Heart left ventricle (tissue), 16 donors: ENCODE measurements around the gene KIAA0930. TPM values are rescaled to one million over a fixed set of nuclear protein-coding genes. Genes with fewer than 3 reads are reported as not detected.
A peak's percentile ranks its signal among the peaks of the same experiment; 100 is the strongest.

Experiments used
- ATAC-seq, 4 donors: fragments of 200-7000 bp; cut with Tn5 transposase; one replicate each; pipeline ENCODE4 v1.9.1; 2020 to 2022; ENCODE audit warnings: moderate library complexity in 4 of 4, mild to moderate bottlenecking in 3 of 4, moderate number of reproducible peaks in 1 of 4
- DNase-seq, 5 donors: peaks; one replicate each; pipeline ENCODE4 v3.0.0-alpha.2; 2020
- H3K27ac ChIP-seq, 12 donors: fragments of 200-600 bp; sonication (generic) in 4 of 12; one replicate each; pipeline versions ENCODE4 v1.5.0 to v1.8.0; 2016 to 2022; ENCODE audit warnings: mild to moderate bottlenecking in 2 of 12
- H3K27me3 ChIP-seq, 9 donors: fragments of 200-600 bp; sonication (generic) in 2 of 9; one replicate each; pipeline versions ENCODE4 v1.5.1 to v1.8.0; 2016 to 2022; ENCODE audit warnings: mild to moderate bottlenecking in 3 of 9
- H3K36me3 ChIP-seq, 9 donors: fragments of 200-600 bp; sonication (generic) in 2 of 9; one replicate each; pipeline versions ENCODE4 v1.5.0 to v1.8.0; 2018 to 2022; ENCODE audit warnings: mild to moderate bottlenecking in 2 of 9
- H3K4me1 ChIP-seq, 12 donors: fragments of 200-600 bp; sonication (generic) in 4 of 12; one replicate each; pipeline versions ENCODE4 v1.5.0 to v1.8.0; 2016 to 2022; ENCODE audit warnings: mild to moderate bottlenecking in 3 of 12
- H3K4me3 ChIP-seq, 12 donors: fragments of 200-600 bp; sonication (generic) in 4 of 12; one replicate each; pipeline versions ENCODE4 v1.5.0 to v1.8.0; 2017 to 2022; ENCODE audit warnings: mild to moderate bottlenecking in 9 of 12, moderate library complexity in 4 of 12
- H3K9me3 ChIP-seq, 12 donors: fragments of 200-600 bp; sonication (generic) in 4 of 12; one replicate each; pipeline versions ENCODE4 v1.5.0 to v1.8.0; 2016 to 2022; ENCODE audit warnings: mild to moderate bottlenecking in 1 of 12
- POLR2A ChIP-seq, 2 donors: fragments of 450-650 bp; IDR thresholded peaks; one replicate each; pipeline ENCODE4 v1.6.1; 2017; ENCODE audit warnings: antibody characterized with exemption in 2 of 2, mild to moderate bottlenecking in 2 of 2, moderate library complexity in 2 of 2
- WGBS, 4 donors: extraction: QIAGEN DNeasy Blood & Tissue Kit in 2 of 4; methylation state at CpG; one replicate each; pipeline versions ENCODE4 v1.1.5 to v1.1.7; 2013 to 2018; 5-methylcytosine and 5-hydroxymethylcytosine counted together
- intact Hi-C, 10 donors: fragments of 100-400 bp; cut with DNase I; formaldehyde crosslinking; loops; one replicate each; pipeline versions ENCODE4 v1.11.1 to v1.14.2; 2022
- polyA plus RNA-seq, 2 donors: library from polyadenylated mRNA; stranded (reverse); fragments of 200-250 nt; gene quantifications; one replicate each; pipeline ENCODE4 v1.2.3, GENCODE V29; 2013
- total RNA-seq, 9 donors: library from RNA; depleted of rRNA in 2 of 9; stranded (reverse); fragments of >200 nt in 2 of 9; fragmentation: NEBNext Ultra II Directional in 3 of 9; extraction: Animal tissue kit (Norgen Biotek cat#: 25700) in 3 of 9; gene quantifications; one replicate each; pipeline versions ENCODE4 v1.1.0 to v1.2.4, GENCODE V29; 2016 to 2023
- TF ChIP-seq, protein P1 (sequence below), 12 donors: fragments of 200-600 bp; sonication (generic) in 4 of 12; IDR thresholded peaks; one replicate each; pipeline versions ENCODE4 v1.5.0 to v1.8.0; 2018 to 2022; ENCODE audit warnings: antibody characterized with exemption in 12 of 12, mild to moderate bottlenecking in 5 of 12
- donor health status: ischemic (EF 13 %, LVEDD 7.1; RV severe dilation, severe dysfunction).
- donor health status: healthy with polysubstance abuse.
- donor health status: DM: no; HTN: yes; CAD: no.
- donor health status: DM: no; HTN: no; CAD: no.
- donor health status: ischemic (EF 25% LVEDD 6.9; RV normal size, moderate dysfunction).
- donor health status: ischemic (EF 25% LVEDD 5.7; RV mildly dilated, moderate dysfunction).
- donor health status: healthy.
- donor health status: DM: yes; HTN: yes; CAD: no.
- donor health status: ischemic (EF 35%, LVEDD 5.7; RV mildly dilated, moderate dysfunction).
- donor health status: nonischemic (EF 11% LVEDD 7.7; RV severe dilation, severe dysfunction).
- donor health status: DM: yes; HTN: yes; CAD: no.
- donor health status: PGD.
- donor health status: ischemic (EF 29% LVEDD 5.4; RV normal size, mild dysfunction).
- donor health status: nonischemic (EF 23%, LVEDD 6.1; RV moderate dilation, normal function).

The KIAA0930 gene
- total and polyA plus RNA-seq, 11 donors: 8.5 to 67.1 (median 18.7) TPM

GRCh38 chr22:45198463-45198795, 42.3 kb downstream of the KIAA0930 start:
- Histone ChIP-seq H3K27ac (no peak overlapping the region), H3K4me3 (no peak overlapping the region), H3K4me1 (peaks cover 0 to under 1% (median 0%) of the 10 kb centered on the region in 12 donors), H3K27me3 (no peaks in the 10 kb centered on the region), H3K9me3 (no peaks in the 10 kb centered on the region), H3K36me3 (peaks cover 0 to 77% (median 26%) of the 10 kb centered on the region in 9 donors)
- WGBS, 4 donors: 78 to 84% (median 83%) methylated on average over 9 of the region's 9 CpGs
- DNase-seq: no peak
- ATAC-seq: no peak
- intact Hi-C loops: no loop called here
- no peak for TF ChIP-seq POLR2A (IDR thresholded peaks at IDR 0.05)
- TF ChIP-seq, protein P1, sequence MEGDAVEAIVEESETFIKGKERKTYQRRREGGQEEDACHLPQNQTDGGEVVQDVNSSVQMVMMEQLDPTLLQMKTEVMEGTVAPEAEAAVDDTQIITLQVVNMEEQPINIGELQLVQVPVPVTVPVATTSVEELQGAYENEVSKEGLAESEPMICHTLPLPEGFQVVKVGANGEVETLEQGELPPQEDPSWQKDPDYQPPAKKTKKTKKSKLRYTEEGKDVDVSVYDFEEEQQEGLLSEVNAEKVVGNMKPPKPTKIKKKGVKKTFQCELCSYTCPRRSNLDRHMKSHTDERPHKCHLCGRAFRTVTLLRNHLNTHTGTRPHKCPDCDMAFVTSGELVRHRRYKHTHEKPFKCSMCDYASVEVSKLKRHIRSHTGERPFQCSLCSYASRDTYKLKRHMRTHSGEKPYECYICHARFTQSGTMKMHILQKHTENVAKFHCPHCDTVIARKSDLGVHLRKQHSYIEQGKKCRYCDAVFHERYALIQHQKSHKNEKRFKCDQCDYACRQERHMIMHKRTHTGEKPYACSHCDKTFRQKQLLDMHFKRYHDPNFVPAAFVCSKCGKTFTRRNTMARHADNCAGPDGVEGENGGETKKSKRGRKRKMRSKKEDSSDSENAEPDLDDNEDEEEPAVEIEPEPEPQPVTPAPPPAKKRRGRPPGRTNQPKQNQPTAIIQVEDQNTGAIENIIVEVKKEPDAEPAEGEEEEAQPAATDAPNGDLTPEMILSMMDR (IDR thresholded peaks at IDR 0.05): no peak

DNA sequence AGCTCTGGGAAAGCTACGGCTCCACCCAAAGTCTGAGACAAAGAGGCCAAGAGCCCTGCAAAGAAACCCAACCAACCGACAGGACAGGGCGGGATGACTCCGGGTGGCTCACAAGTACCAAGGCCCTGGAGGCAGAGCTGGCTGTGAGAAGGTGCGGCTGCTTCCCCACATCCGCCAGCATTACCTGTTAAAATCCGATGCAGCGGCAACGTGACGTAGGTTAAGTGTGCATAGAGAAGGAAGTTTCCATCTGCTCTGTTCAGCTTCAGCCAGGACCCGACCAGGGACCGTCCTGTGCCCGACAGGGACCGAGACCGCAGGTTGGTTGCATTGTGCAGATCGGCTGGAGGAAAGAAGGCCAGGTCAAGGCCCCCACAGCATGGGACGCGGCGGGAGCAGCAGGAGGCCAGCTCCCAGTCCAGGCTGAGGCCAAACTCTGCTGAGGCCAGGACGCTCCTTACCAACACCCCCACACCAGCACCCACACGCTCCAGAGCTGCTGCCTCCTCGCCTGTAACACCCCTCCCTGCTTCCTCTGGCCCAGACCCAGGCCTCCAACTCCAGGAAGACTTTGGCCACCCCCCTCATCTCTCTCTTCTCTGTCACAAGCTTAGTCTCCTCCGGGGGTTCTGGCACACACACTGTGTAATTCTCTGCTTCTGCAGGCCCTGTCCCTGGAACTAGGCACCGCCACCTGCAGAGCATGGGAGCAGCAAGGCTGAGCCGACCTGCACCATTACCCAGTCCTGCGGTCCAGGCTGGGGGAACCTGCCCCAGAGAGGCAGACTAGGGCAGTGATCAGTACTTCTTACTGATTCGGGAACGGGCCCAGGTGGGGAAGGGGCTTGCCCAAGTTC, 42.9 kb downstream of the KIAA0930 start:
- no peak overlapping the region for H3K27ac ChIP-seq
- H3K36me3 ChIP-seq: peaks cover 0 to 72% (median 22%) of the 10 kb centered on the region in 9 donors
- no peaks in the 10 kb centered on the region for H3K9me3 ChIP-seq
- no peaks in the 10 kb centered on the region for H3K27me3 ChIP-seq
- no peak overlapping the region for H3K4me3 ChIP-seq
- TF ChIP-seq POLR2A (IDR thresholded peaks at IDR 0.05): no peak
- TF ChIP-seq, protein P1 (IDR thresholded peaks at IDR 0.05): no peak
- peaks cover 0 to 7% (median 0%) of the 10 kb centered on the region in 12 donors for H3K4me1 ChIP-seq
- ATAC-seq (no peak), DNase-seq (no peak)
- WGBS, 4 donors: 90 to 92% (median 90%) methylated on average over 27 to 28 of the region's 28 CpGs
- intact Hi-C loops: no loop called here

- Histone ChIP-seq H3K27ac (no peak overlapping the region), H3K4me3 (no peak overlapping the region), H3K36me3 (peaks cover 0 to 65% (median 19%) of the 10 kb centered on the region in 9 donors), H3K9me3 (no peaks in the 10 kb centered on the region), H3K27me3 (no peaks in the 10 kb centered on the region), H3K4me1 (peaks cover 0 to 12% (median 0%) of the 10 kb centered on the region in 12 donors)
- ATAC-seq (no peak), DNase-seq (peak in 1 of 5 donors; percentile 59)
- intact Hi-C loops: no loop called here
- WGBS, 4 donors: 90 to 97% (median 92%) methylated on average over 8 to 34 of the region's 34 CpGs
- no peak for TF ChIP-seq POLR2A (IDR thresholded peaks at IDR 0.05)
- TF ChIP-seq, protein P1 (IDR thresholded peaks at IDR 0.05): no peak
Measured at GRCh38 chr22:45196926-45197605, 43.6 kb downstream of the KIAA0930 start.

GRCh38 chr22:45196308-45196707, 44.4 kb downstream of the KIAA0930 start:
- H3K4me3 ChIP-seq: no peak overlapping the region
- no peak for TF ChIP-seq POLR2A (IDR thresholded peaks at IDR 0.05)
- TF ChIP-seq, protein P1 (IDR thresholded peaks at IDR 0.05): no peak
- H3K27me3 ChIP-seq: no peaks in the 10 kb centered on the region
- WGBS, 4 donors: 94 to 96% (median 95%) methylated on average over 16 of the region's 16 CpGs
- ATAC-seq (no peak), DNase-seq (no peak)
- H3K36me3 ChIP-seq: peaks cover 0 to 60% (median 19%) of the 10 kb centered on the region in 9 donors
- no peak overlapping the region for H3K27ac ChIP-seq
- H3K9me3 ChIP-seq: no peaks in the 10 kb centered on the region
- intact Hi-C loops: no loop called here
- peaks cover 0 to 12% (median 0%) of the 10 kb centered on the region in 12 donors for H3K4me1 ChIP-seq
